GM19324 (cell line): ENCODE data around the gene NBEAL2.
"Not testable (repeated sequence)": the region's sequence is repeated elsewhere in the genome, so short reads cannot be mapped to it uniquely, and the experiment has no call there.

Experiments used
- ATAC-seq: cut with Tn5 transposase; IDR thresholded peaks from one replicate; pipeline ENCODE4 v1.9.1; 2021; ENCODE audit warnings: mild to moderate bottlenecking, moderate library complexity; ENCODE audit not compliant: unreplicated experiment, low FRiP score

NBEAL2 gene

GRCh38 chr3:46959161-46959511 is 20.3 kb upstream of the NBEAL2 start:
- ATAC-seq = no peak

DNA sequence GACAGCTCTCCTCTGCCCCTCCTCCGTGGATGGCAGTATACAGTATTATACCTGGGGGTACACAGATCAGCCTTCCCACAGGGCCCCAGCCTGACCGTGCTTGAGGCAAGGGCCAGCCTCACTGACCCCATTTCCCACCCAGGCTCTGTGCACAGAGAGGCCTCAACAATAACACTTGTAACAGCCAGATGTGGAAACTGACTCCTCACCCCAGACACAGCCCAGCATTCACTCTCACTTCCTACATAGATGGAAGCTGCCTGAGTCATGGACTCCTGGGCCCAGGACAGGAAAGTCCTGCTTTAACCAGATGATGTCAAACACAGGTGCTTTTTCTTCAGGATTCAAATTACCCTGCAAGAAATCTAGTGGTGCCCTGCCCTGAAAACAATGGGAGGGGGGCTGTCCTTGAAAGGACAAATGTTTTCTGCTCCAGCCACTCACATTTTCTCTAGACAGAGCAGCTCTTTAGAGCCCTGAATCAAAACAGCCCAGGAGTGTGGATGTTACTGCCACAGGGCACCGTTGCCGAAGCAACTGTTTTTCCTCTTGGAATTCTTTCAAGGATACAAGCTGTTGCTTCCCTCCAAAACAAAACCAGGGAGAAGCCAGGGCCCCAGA is 19.3 kb upstream of the NBEAL2 start:
- no peak for ATAC-seq

GRCh38 chr3:46960835-46961234 is 18.6 kb upstream of the NBEAL2 start:
- ATAC-seq = no peak

DNA sequence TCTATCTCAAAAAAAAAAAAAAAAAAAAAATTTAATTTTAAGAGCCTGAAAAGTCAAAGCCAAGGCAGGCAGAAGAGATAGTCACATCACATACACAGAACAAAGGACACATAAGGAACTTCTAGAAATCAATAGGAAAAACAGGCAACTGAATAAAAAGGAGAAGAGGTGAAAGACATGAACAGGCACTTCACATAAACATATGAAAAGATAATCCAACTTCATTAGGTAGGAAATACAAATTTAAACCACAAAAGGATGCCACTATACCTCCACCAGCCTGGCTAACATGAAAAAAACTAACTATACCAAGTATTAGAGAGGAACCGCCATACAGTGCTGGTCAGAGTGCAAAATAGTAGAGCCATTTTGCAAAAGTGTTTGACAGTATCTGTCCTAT is 17.0 kb upstream of the NBEAL2 start:
- no peak for ATAC-seq

GRCh38 chr3:46962990-46963389 is 16.5 kb upstream of the NBEAL2 start:
- ATAC-seq = no peak

DNA sequence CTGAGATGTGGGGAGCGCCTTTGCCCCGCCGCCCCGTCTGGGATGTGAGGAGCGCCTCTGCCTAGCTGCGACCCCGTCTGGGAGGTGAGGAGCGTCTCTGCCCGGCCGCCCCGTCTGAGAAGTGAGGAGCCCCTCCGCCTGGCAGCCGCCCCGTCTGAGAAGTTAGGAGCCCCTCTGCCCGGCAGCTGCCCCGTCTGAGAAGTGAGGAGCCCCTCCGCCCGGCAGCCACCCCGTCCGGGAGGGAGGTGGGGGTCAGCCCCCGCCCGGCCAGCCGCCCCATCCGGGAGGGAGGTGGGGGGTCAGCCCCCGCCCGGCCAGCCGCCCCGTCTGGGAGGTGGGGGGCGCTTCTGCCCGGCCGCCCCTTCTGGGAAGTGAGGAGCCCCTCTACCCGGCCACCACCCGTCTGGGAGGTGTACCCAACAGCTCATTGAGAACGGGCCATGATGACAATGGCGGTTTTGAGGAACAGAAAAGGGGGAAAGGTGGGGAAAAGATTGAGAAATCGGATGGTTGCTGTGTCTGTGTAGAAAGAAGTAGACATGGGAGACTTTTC is 15.4 kb upstream of the NBEAL2 start:
- not testable (repeated sequence) for ATAC-seq

DNA sequence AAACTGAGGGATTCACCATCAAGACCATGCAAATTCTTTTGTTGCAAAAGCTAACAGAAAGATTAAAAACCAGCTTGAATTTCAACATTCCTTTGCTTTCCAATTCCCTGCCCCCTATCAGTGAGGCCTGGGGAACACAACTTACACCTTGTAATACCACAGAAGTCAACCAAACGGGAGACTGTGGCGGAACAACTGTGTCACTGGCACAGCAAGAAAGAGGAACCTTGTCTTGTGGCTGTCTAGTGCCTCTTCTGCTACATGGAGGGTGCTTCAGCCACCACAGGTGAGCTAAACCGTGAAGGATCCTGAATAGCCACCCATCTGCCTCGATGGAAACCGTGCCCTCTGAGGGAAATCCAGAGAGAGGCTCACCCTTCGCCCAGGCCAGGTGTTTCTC is 14.3 kb upstream of the NBEAL2 start:
- no peak for ATAC-seq

DNA sequence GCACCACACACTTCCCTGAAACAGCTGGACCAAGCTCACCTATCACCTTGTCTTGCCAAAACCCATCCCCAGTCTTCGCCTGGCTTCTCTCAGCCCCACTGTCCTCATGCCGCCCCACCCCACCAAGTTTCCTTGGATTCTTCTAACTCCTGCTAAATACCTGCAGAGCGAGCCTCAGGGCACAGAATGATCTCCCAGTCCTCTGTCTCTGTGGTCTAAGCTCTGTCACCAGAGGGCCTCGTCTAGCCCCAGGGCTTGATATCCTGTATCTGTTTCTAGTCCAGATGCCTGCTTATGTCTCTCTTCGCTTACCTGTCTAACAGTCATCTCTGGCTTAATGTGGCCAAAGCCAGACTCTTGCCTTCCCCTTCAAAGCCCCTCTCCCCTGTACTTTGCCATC is 12.7 kb upstream of the NBEAL2 start:
- ATAC-seq = no peak

GRCh38 chr3:46968783-46969428 is 10.6 kb upstream of the NBEAL2 start:
- no peak for ATAC-seq

DNA sequence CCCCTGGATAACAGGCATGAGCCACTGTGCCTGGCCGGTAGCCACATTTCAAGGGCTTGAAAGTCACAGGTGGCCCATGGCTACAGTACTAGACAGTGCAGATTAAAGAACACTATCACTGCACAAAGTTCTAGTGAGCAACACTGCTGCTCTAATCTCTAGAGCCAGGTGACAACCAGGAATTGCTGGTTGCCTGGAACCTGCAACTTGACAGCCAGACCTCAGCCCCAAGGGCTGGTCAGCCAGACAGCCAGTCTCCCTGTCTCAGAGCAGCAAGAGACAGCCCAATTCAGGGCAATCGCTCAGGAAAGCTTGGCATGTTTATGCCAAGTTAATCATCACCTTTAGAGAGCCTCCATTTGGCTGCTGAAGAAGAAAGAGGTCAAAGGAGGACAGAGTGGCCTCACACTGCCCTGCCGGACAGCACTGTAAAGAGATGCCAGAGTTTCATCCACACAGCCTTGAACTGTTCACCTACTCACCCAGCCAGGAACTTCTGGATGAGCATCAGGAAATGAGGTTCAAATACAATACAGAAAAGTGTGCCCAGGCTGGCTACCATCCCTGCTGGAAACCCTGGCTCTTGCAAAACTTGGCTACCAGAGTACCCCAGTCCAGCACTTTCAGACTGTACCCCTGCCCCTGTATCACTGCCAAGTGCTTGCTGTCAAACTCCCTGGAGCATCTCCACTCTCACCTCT is 8.9 kb upstream of the NBEAL2 start:
- no peak for ATAC-seq

DNA sequence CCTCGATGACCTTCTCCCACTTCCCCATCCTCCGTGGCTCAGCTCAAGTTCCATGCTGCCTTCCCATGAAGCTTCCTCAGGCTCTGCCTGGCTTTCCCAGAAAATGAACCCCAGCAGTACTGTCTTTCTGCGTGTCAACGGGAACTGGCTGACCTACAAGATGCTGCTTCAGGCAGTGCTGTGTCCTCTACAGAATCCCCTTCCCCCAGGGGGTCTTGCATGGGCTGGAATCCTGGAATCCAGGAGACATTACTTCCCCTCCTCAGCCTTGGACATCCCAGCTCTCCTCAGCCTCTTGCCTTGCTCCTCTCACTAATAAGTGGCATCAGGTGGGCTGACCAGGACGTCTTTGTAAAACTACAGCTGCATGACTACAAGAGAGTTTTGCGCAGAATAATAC is 8.3 kb upstream of the NBEAL2 start:
- no peak for ATAC-seq

DNA sequence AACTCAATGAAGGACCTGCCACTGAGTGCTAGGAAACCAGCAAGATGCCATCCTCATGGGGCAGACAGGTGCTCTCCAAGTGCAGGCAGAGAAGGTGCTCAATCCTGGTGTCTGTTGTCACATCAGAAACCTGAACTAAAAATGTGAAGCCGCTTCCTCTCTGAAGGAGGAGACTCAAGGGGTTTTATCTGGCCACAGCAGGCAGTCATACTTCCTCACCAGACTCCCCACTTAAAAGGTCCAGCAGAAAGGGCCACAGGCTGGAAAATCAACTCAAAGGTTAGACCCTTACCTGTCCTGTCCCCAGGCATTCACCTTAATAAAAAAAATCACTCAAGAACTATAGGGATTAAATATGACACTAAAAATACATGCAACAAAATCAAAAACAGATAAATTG is 7.7 kb upstream of the NBEAL2 start:
- no peak for ATAC-seq

- no peak for ATAC-seq
Measured at GRCh38 chr3:46972396-46972795, 7.1 kb upstream of the NBEAL2 start.

- ATAC-seq = no peak
Measured at GRCh38 chr3:46974421-46975171, 4.9 kb upstream of the NBEAL2 start.

- ATAC-seq = peak; percentile 73
Measured at GRCh38 chr3:46976326-46977190, 2.9 kb upstream of the NBEAL2 start, which contains the start of gene CCDC12. CCDC12 (minus strand) TSS chr3:46976745; CDS start chr3:46976732, 13 bp downstream.

- ATAC-seq = no peak
Measured at GRCh38 chr3:46977811-46978195, 1.7 kb upstream of the NBEAL2 start.

DNA sequence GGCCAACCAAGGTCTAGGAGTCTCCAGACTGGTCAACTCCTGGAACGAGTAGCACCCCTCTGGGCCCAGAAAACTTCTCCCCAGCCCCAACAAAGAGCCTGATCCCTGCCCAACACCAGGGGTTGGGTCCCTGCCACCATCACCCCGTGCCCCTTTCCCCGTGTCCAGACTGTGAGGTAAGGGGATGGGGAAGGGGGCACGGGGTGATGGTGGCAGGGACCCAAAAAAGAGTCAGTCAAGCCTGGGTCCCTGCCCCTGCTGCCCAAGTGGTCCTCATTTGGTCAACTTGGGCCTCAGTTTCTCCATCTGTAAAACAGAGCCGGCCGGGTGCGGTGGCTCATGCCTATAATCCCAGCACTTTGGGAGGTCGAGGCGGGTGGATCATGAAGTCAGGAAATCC is 1.1 kb upstream of the NBEAL2 start:
- ATAC-seq = no peak

DNA sequence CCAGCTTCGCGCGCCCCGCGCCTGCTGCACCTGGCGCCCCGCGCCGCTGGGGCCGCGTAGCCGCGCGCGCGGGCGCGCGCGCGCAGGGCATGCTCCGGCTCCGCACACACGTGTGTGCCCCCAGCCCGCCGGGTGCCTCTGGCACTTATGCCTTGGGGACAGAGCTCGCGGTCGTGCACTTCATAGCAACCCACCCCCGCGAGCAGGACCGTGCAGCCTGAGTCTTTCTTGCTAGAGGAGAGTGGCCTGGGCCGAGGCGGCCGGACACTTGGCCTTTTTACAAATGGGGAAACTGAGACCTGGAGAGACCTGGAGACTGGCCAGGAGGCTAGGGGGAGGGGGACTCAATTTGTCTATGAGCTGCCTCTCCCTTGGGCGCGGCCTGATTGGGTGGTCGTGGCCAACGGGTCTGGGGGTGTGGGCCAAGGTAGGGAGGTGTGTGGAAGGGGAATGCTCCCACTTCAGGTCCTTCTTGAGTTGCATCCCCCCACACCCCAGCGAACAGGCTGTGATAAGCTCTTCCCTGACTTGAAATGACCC is 562 bp downstream of the NBEAL2 start:
- no peak for ATAC-seq

GRCh38 chr3:46981932-46982471 is 2.5 kb downstream of the NBEAL2 start:
- no peak for ATAC-seq
